Skeletal muscle tissue (tissue), 4 donors: Measurements from ENCODE around the gene NFYC. TPM values are rescaled to one million over a fixed set of nuclear protein-coding genes. Genes with fewer than 3 reads are reported as not detected.

Experiments
- H3K27ac ChIP-seq: one replicate; pipeline ENCODE4 v1.7.0; 2013; ENCODE audit warnings: mild to moderate bottlenecking, low read depth, low read length, inconsistent platforms
- H3K27me3 ChIP-seq, 3 donors: one replicate each; pipeline ENCODE4 v1.7.0; 2013; ENCODE audit warnings: low read length in 3 of 3; ENCODE audit not compliant: control insufficient read depth in 3 of 3, insufficient read depth in 3 of 3
- H3K36me3 ChIP-seq, 3 donors: one replicate each; pipeline ENCODE4 v1.7.0; 2013; ENCODE audit warnings: low read length in 3 of 3; ENCODE audit not compliant: control insufficient read depth in 3 of 3, insufficient read depth in 3 of 3
- H3K4me1 ChIP-seq, 3 donors: one replicate each; pipeline ENCODE4 v1.7.0; 2013; ENCODE audit warnings: low read length in 3 of 3, mild to moderate bottlenecking in 3 of 3; ENCODE audit not compliant: control insufficient read depth in 3 of 3, insufficient read depth in 3 of 3
- H3K4me3 ChIP-seq, 3 donors: one replicate each; pipeline ENCODE4 v1.7.0; 2013; ENCODE audit warnings: low read length in 3 of 3
- H3K9ac ChIP-seq, 3 donors: one replicate each; pipeline ENCODE4 v1.7.0; 2013; ENCODE audit warnings: low read length in 3 of 3, mild to moderate bottlenecking in 3 of 3, moderate library complexity in 2 of 3, low read depth in 1 of 3
- H3K9me3 ChIP-seq, 3 donors: one replicate each; pipeline ENCODE4 v1.7.0; 2013; ENCODE audit warnings: low read length in 3 of 3; ENCODE audit not compliant: control insufficient read depth in 3 of 3
- total RNA-seq: library from RNA; depleted of rRNA; stranded (reverse); fragments of >200 nt; gene quantifications from one replicate; pipeline ENCODE4 v1.2.3, GENCODE V29; 2014
- donor health status: Osteomylitis.

The NFYC gene
- total RNA-seq, 1 donor from 2014 or later: 28.2 TPM

GRCh38 chr1:40652979-40653378 is 38.5 kb upstream of the NFYC start:
- peaks cover 9 to 42% (median 12%) of the 10 kb centered on the region in 3 donors for H3K27me3 ChIP-seq
- H3K4me1 ChIP-seq: peaks cover 0 to 12% (median 7%) of the 10 kb centered on the region in 3 donors
- H3K9me3 ChIP-seq: no peaks in the 10 kb centered on the region
- no peak overlapping the region for H3K4me3 ChIP-seq
- no peak overlapping the region for H3K27ac ChIP-seq
- no peak overlapping the region for H3K9ac ChIP-seq
- H3K36me3 ChIP-seq: no peaks in the 10 kb centered on the region

- H3K36me3 ChIP-seq: no peaks in the 10 kb centered on the region
- no peaks in the 10 kb centered on the region for H3K9me3 ChIP-seq
- no peak overlapping the region for H3K4me3 ChIP-seq
- H3K4me1 ChIP-seq: peaks cover 0 to 12% (median 7%) of the 10 kb centered on the region in 3 donors
- H3K27me3 ChIP-seq: peaks cover 9 to 38% (median 9%) of the 10 kb centered on the region in 3 donors
- no peak overlapping the region for H3K9ac ChIP-seq
- H3K27ac ChIP-seq: no peak overlapping the region
These were observed 37.5 kb upstream of the NFYC start for GRCh38 chr1:40653851-40654537.

- no peak overlapping the region for H3K9ac ChIP-seq
- H3K9me3 ChIP-seq: no peaks in the 10 kb centered on the region
- no peak overlapping the region for H3K27ac ChIP-seq
- H3K4me1 ChIP-seq: peaks cover 0 to under 1% (median 0%) of the 10 kb centered on the region in 3 donors
- H3K36me3 ChIP-seq: no peaks in the 10 kb centered on the region
- peaks cover 2 to 18% (median 9%) of the 10 kb centered on the region in 3 donors for H3K27me3 ChIP-seq
- no peak overlapping the region for H3K4me3 ChIP-seq
These were observed 34.5 kb upstream of the NFYC start for GRCh38 chr1:40657046-40657445.

GRCh38 chr1:40658751-40659648 is 32.5 kb upstream of the NFYC start:
- H3K4me3 ChIP-seq: no peak overlapping the region
- no peak overlapping the region for H3K27ac ChIP-seq
- no peak overlapping the region for H3K9ac ChIP-seq
- no peaks in the 10 kb centered on the region for H3K9me3 ChIP-seq
- H3K36me3 ChIP-seq: no peaks in the 10 kb centered on the region
- peaks cover 2 to 8% (median 2%) of the 10 kb centered on the region in 3 donors for H3K27me3 ChIP-seq
- H3K4me1 ChIP-seq: peaks cover 0 to 3% (median 0%) of the 10 kb centered on the region in 3 donors

GRCh38 chr1:40659649-40659947 is 31.9 kb upstream of the NFYC start:
- no peak overlapping the region for H3K4me3 ChIP-seq
- peaks cover 0 to 3% (median 0%) of the 10 kb centered on the region in 3 donors for H3K4me1 ChIP-seq
- H3K27ac ChIP-seq: no peak overlapping the region

GRCh38 chr1:40661678-40662077 is 29.8 kb upstream of the NFYC start:
- Histone ChIP-seq H3K4me3 (no peak overlapping the region), H3K4me1 (peaks cover 0 to 9% (median 0%) of the 10 kb centered on the region in 3 donors), H3K9me3 (no peaks in the 10 kb centered on the region), H3K27me3 (peaks cover 0 to 3% (median 2%) of the 10 kb centered on the region in 3 donors), H3K27ac (no peak overlapping the region), H3K9ac (no peak overlapping the region), H3K36me3 (no peaks in the 10 kb centered on the region)

More at GRCh38 chr1:40659649-40659947, 31.9 kb upstream of the NFYC start:
- Histone ChIP-seq H3K27me3 (peaks cover 0 to 4% (median 2%) of the 10 kb centered on the region in 3 donors), H3K9ac (no peak overlapping the region), H3K36me3 (no peaks in the 10 kb centered on the region), H3K9me3 (no peaks in the 10 kb centered on the region)

GRCh38 chr1:40662151-40662550 is 29.4 kb upstream of the NFYC start:
- H3K36me3 ChIP-seq: no peaks in the 10 kb centered on the region
- peaks cover 0 to 9% (median 0%) of the 10 kb centered on the region in 3 donors for H3K4me1 ChIP-seq
- H3K27ac ChIP-seq: no peak overlapping the region
- peaks cover 0 to 3% (median 2%) of the 10 kb centered on the region in 3 donors for H3K27me3 ChIP-seq
- no peak overlapping the region for H3K4me3 ChIP-seq
- no peak overlapping the region for H3K9ac ChIP-seq
- no peaks in the 10 kb centered on the region for H3K9me3 ChIP-seq

GRCh38 chr1:40662864-40663263 is 28.6 kb upstream of the NFYC start:
- no peaks in the 10 kb centered on the region for H3K9me3 ChIP-seq
- H3K36me3 ChIP-seq: no peaks in the 10 kb centered on the region
- no peak overlapping the region for H3K9ac ChIP-seq
- peaks cover 0 to 3% (median 2%) of the 10 kb centered on the region in 3 donors for H3K27me3 ChIP-seq
- peaks cover 0 to 9% (median 0%) of the 10 kb centered on the region in 3 donors for H3K4me1 ChIP-seq
- no peak overlapping the region for H3K4me3 ChIP-seq
- H3K27ac ChIP-seq: no peak overlapping the region

- no peaks in the 10 kb centered on the region for H3K36me3 ChIP-seq
- peaks cover 0 to 3% (median 1%) of the 10 kb centered on the region in 3 donors for H3K27me3 ChIP-seq
- no peak overlapping the region for H3K27ac ChIP-seq
- no peak overlapping the region for H3K4me3 ChIP-seq
- H3K9me3 ChIP-seq: no peaks in the 10 kb centered on the region
- H3K9ac ChIP-seq: no peak overlapping the region
- peaks cover 0 to 9% (median 0%) of the 10 kb centered on the region in 3 donors for H3K4me1 ChIP-seq
These were observed 28.0 kb upstream of the NFYC start for GRCh38 chr1:40663324-40664166.
